Measurements from ENCODE around the gene DOK3. TPM values are rescaled to one million over a fixed set of nuclear protein-coding genes. Genes with fewer than 3 reads are reported as not detected.
"Not testable (repeated sequence)": the region's sequence is repeated elsewhere in the genome, so short reads cannot be mapped to it uniquely, and the experiment has no call there.

Gene DOK3
- total and polyA plus RNA-seq, 12 donors = 0.74 to 11.4 (median 2.3) TPM

DNA sequence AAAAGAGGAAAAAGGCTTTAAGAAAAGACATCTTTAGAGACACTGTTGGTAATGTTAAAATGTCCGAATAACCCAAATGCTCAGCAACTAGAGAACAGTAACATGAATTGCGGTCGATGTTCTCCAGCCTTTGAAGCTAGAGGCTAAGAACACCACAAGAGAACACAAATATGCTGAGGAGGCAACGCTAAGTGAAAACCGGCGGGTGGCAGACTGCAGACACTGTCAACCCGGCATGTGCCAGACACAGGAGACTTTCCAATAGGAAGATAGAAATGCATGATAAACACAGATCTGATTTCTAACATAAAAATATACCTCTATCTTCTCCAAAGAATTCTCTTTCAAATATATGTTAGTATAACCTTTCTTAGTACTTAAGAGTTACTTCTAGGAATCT lies 25.5 kb upstream of the DOK3 start:
- no peak for DNase-seq
- H3K9me3 ChIP-seq = no peaks in the 10 kb centered on the region
- H3K36me3 ChIP-seq = peaks cover 0 to 92% (median 32%) of the 10 kb centered on the region in 9 donors
- no peak overlapping the region for H3K27ac ChIP-seq
- peaks cover 20 to 59% (median 49%) of the 10 kb centered on the region in 9 donors for H3K4me1 ChIP-seq
- no peaks in the 10 kb centered on the region for H3K27me3 ChIP-seq
- 87% methylated on average over 7 of the region's 7 CpGs for WGBS, 2 donors
- TF ChIP-seq, protein P1, sequence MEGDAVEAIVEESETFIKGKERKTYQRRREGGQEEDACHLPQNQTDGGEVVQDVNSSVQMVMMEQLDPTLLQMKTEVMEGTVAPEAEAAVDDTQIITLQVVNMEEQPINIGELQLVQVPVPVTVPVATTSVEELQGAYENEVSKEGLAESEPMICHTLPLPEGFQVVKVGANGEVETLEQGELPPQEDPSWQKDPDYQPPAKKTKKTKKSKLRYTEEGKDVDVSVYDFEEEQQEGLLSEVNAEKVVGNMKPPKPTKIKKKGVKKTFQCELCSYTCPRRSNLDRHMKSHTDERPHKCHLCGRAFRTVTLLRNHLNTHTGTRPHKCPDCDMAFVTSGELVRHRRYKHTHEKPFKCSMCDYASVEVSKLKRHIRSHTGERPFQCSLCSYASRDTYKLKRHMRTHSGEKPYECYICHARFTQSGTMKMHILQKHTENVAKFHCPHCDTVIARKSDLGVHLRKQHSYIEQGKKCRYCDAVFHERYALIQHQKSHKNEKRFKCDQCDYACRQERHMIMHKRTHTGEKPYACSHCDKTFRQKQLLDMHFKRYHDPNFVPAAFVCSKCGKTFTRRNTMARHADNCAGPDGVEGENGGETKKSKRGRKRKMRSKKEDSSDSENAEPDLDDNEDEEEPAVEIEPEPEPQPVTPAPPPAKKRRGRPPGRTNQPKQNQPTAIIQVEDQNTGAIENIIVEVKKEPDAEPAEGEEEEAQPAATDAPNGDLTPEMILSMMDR (IDR thresholded peaks at IDR 0.05) = no peak
- ATAC-seq = no peak
- intact Hi-C loops (cut with DNase I) = no loop called here
- no peak overlapping the region for H3K4me3 ChIP-seq

DNA sequence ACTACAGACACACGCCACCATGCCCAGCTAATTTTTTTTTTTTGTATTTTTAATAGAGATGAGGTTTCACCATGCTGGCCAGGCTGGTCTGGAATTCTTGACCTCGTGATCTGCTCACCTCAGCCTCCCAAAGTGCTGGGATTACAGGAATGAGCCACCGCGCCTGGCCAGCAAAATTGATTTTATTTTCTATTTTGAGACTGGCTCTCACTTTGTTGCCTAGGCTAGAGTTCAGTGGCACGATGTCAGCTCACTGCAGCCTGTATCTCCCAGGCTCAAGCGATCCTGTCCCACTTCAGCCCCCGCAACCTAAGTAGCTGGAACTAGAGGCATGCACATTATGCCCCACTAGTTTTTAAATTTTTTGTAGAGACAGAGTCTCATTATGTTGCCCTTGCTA lies 24.8 kb upstream of the DOK3 start:
- ATAC-seq = not testable (repeated sequence)
- peaks cover 0 to 98% (median 32%) of the 10 kb centered on the region in 9 donors for H3K36me3 ChIP-seq

DNA sequence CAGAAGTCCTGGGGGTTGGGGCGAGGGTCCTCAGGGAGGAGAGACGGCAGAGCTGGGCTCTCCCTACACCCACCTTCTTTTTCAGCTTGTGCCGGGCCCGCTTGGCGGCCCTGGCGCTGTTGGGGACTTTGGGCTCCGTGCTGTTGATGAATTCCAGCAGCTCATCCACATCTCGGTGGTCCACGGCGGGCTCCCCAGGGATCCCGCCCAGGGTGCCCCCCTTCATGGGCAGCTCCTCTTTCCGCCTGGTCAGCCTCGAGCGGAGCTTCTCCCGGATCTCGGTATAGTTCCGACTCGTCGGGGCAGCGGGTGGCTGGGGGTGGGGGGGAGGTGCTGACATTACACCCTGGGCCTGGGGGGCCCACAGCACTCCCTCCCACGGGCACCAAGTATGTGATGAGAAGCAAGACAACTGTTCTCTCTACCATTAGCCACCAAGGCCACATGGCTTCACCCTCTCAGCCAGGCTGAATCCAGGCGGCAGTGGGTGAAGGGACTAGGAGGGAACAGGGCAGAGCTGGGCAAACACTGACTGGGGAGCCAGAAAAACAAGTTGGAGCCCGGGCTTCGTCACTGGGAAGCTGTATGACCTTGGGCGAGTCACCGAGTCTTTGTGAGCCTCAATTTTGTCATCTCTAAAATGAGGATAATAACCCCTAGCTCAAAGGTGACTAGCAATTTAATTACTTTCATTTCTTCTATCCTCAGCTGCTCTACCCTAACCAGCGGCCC lies 21.7 kb upstream of the DOK3 start:
- WGBS, 2 donors = 90% methylated on average over 27 of the region's 27 CpGs

More for the DNA sequence above, 24.8 kb upstream of the DOK3 start:
- WGBS, 2 donors = 87 to 94% methylated on average over 7 of the region's 7 CpGs
- H3K9me3 ChIP-seq; intact Hi-C loops (cut with DNase I); H3K27me3 ChIP-seq; DNase-seq; H3K4me3 ChIP-seq: not testable (repeated sequence)
- Histone ChIP-seq H3K4me1 (peaks cover 20 to 54% (median 42%) of the 10 kb centered on the region in 9 donors), H3K27ac (peak overlapping the region in 1 of 10 donors; percentile 2)

DNA sequence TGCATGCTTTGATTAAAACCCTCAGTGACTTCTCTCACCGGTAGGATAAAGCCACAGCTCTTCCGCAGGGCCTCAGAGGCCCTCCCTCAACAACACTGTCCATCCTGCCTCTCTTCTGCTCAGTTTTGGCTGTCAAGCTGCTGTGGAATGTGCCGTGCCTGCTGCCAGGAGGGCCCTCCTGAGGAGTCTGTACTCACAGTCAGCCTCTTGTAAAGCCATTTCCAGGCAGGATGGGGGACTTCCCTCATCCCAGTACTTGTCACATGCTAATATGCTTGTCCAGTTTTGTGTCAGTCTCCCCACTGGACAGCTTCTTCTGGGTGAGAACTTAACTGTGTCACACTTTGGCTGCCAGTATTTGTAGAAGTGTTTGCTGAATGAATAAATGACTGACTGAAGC lies 21.0 kb upstream of the DOK3 start:
- TF ChIP-seq, protein P1 (IDR thresholded peaks at IDR 0.05) = no peak
- H3K9me3 ChIP-seq = no peaks in the 10 kb centered on the region
- DNase-seq = no peak
- ATAC-seq = peak in 4 of 8 donors; percentile 26 to 68 (median 39)
- no peak overlapping the region for H3K4me3 ChIP-seq
- peaks cover 0 to 19% (median 10%) of the 10 kb centered on the region in 9 donors for H3K4me1 ChIP-seq
- intact Hi-C loops (cut with DNase I) = no loop called here
- peaks cover 0 to 100% (median 58%) of the 10 kb centered on the region in 9 donors for H3K36me3 ChIP-seq
- H3K27me3 ChIP-seq = no peaks in the 10 kb centered on the region
- H3K27ac ChIP-seq = peak overlapping the region in 1 of 10 donors; percentile 14
- 42 to 52% methylated on average over 3 of the region's 3 CpGs for WGBS, 2 donors

More for the DNA sequence above, 21.7 kb upstream of the DOK3 start:
- intact Hi-C loops (cut with DNase I) = no loop called here
- H3K36me3 ChIP-seq = peaks cover 0 to 100% (median 54%) of the 10 kb centered on the region in 9 donors
- H3K27ac ChIP-seq = peak overlapping the region in 1 of 10 donors; percentile 14
- H3K4me3 ChIP-seq = no peak overlapping the region
- H3K27me3 ChIP-seq = no peaks in the 10 kb centered on the region
- no peak for DNase-seq
- TF ChIP-seq, protein P1 (IDR thresholded peaks at IDR 0.05) = no peak
- ATAC-seq = no peak
- H3K9me3 ChIP-seq = no peaks in the 10 kb centered on the region
- peaks cover 0 to 23% (median 12%) of the 10 kb centered on the region in 9 donors for H3K4me1 ChIP-seq

Data from heart right ventricle (tissue), 16 donors.